ENCODE data around the gene PEDS1. TPM values are rescaled to one million over a fixed set of nuclear protein-coding genes. Genes with fewer than 3 reads are reported as not detected.

The PEDS1 gene
- total and polyA plus RNA-seq, 2 of the 13 experiments (the other 11 are each of a cell fraction or from before 2014, with no cell fraction given), result 30.5 to 93.9 TPM

DNA sequence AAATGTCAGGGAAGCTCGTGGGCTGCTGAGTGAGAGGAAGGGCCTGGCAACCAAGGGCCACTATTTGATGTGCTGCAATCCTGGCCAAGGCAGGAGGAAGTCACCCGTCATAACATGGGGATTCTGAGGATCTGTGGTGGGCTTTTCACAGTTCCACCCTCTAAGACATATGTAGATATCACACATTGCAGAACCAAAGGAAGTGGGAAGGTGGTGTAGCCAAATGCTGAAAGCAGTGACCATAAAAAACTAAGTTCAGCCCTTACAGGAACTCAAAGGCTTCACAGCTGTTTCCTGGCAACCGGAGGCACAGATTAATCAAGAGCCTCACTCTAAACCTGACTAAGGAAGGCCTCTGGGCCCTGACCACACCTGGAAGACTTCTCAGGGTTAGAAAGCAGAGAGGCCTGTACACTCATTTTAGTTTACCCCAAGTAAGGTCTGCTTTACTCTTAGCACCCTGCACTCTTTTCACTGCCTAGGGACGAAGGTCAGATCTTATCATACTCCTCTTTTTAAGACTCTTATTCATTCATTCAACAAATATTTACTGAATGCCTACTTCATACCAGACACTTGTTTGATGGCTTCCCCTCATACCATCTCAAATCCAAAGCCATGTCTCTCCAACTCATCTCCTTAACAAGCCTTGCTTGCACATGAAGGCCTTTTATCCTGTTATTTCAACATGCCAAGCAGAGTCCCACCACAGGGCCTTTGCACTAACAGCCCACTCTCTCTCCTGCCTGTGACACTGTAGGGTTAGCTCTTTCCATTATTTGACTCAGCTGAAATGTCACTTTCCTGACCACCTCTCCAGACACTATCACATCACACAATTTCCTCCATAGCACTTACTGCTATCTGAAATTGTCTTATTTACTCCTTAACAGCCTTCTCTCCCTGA, 43.1 kb downstream of the PEDS1 start (continued):
- TF ChIP-seq, protein P1, sequence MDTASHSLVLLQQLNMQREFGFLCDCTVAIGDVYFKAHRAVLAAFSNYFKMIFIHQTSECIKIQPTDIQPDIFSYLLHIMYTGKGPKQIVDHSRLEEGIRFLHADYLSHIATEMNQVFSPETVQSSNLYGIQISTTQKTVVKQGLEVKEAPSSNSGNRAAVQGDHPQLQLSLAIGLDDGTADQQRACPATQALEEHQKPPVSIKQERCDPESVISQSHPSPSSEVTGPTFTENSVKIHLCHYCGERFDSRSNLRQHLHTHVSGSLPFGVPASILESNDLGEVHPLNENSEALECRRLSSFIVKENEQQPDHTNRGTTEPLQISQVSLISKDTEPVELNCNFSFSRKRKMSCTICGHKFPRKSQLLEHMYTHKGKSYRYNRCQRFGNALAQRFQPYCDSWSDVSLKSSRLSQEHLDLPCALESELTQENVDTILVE (CRISPR knock-in tag; IDR thresholded peaks at IDR 0.05), result no peak
- no peak for TF ChIP-seq CBX1 (IDR thresholded peaks at IDR 0.05; ENCODE audit: low read depth)
- peak; percentile 89 for TF ChIP-seq KDM1A (CRISPR knock-in tag; IDR thresholded peaks at IDR 0.05)
- no peak for TF ChIP-seq ZNF160 (CRISPR knock-in tag; IDR thresholded peaks at IDR 0.05)
- no peak for TF ChIP-seq CHD2 (IDR thresholded peaks at IDR 0.05; ENCODE audit: low read depth, low read length)
- no peak for TF ChIP-seq RORA (CRISPR knock-in tag; IDR thresholded peaks at IDR 0.05)
- TF ChIP-seq ZNF674 (CRISPR knock-in tag; IDR thresholded peaks at IDR 0.05; ENCODE audit: low read depth), result no peak
- no peak for TF ChIP-seq TSC22D2 (CRISPR knock-in tag; IDR thresholded peaks at IDR 0.05; ENCODE audit: borderline replicate concordance)
- TF ChIP-seq, protein P2, sequence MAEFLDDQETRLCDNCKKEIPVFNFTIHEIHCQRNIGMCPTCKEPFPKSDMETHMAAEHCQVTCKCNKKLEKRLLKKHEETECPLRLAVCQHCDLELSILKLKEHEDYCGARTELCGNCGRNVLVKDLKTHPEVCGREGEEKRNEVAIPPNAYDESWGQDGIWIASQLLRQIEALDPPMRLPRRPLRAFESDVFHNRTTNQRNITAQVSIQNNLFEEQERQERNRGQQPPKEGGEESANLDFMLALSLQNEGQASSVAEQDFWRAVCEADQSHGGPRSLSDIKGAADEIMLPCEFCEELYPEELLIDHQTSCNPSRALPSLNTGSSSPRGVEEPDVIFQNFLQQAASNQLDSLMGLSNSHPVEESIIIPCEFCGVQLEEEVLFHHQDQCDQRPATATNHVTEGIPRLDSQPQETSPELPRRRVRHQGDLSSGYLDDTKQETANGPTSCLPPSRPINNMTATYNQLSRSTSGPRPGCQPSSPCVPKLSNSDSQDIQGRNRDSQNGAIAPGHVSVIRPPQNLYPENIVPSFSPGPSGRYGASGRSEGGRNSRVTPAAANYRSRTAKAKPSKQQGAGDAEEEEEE (CRISPR knock-in tag; IDR thresholded peaks at IDR 0.05; ENCODE audit: borderline replicate concordance), result no peak
- no peak for TF ChIP-seq RBM39 (IDR thresholded peaks at IDR 0.05; ENCODE audit: low read depth, low read length, poor library complexity, severe bottlenecking)
- no peak for TF ChIP-seq ZNF788 (CRISPR knock-in tag; IDR thresholded peaks at IDR 0.05; ENCODE audit: borderline replicate concordance)
- TF ChIP-seq, protein P3, sequence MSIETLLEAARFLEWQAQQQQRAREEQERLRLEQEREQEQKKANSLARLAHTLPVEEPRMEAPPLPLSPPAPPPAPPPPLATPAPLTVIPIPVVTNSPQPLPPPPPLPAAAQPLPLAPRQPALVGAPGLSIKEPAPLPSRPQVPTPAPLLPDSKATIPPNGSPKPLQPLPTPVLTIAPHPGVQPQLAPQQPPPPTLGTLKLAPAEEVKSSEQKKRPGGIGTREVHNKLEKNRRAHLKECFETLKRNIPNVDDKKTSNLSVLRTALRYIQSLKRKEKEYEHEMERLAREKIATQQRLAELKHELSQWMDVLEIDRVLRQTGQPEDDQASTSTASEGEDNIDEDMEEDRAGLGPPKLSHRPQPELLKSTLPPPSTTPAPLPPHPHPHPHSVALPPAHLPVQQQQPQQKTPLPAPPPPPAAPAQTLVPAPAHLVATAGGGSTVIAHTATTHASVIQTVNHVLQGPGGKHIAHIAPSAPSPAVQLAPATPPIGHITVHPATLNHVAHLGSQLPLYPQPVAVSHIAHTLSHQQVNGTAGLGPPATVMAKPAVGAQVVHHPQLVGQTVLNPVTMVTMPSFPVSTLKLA (IDR thresholded peaks at IDR 0.05), result no peak
- TF ChIP-seq ZNF766 (CRISPR knock-in tag; IDR thresholded peaks at IDR 0.05; ENCODE audit: borderline replicate concordance), result no peak
- TF ChIP-seq NCOA2 (CRISPR knock-in tag; IDR thresholded peaks at IDR 0.05), result peak; percentile 20; the same call in 1 of the 2 replicates
- TF ChIP-seq SNRNP70 (IDR thresholded peaks at IDR 0.05; ENCODE audit: low read depth, low read length), result no peak
- peak; percentile 32; the same call in 1 of the 2 replicates for TF ChIP-seq NR2F6 (IDR thresholded peaks at IDR 0.05)
- TF ChIP-seq NR2F6 (CRISPR knock-in tag; IDR thresholded peaks at IDR 0.05), result peak; percentile 10; the same call in 1 of the 2 replicates
- TF ChIP-seq REXO4 (CRISPR knock-in tag; IDR thresholded peaks at IDR 0.05; ENCODE audit: borderline replicate concordance), result no peak
- TF ChIP-seq ZNF878 (CRISPR knock-in tag; IDR thresholded peaks at IDR 0.05), result no peak
- TF ChIP-seq, protein P4, sequence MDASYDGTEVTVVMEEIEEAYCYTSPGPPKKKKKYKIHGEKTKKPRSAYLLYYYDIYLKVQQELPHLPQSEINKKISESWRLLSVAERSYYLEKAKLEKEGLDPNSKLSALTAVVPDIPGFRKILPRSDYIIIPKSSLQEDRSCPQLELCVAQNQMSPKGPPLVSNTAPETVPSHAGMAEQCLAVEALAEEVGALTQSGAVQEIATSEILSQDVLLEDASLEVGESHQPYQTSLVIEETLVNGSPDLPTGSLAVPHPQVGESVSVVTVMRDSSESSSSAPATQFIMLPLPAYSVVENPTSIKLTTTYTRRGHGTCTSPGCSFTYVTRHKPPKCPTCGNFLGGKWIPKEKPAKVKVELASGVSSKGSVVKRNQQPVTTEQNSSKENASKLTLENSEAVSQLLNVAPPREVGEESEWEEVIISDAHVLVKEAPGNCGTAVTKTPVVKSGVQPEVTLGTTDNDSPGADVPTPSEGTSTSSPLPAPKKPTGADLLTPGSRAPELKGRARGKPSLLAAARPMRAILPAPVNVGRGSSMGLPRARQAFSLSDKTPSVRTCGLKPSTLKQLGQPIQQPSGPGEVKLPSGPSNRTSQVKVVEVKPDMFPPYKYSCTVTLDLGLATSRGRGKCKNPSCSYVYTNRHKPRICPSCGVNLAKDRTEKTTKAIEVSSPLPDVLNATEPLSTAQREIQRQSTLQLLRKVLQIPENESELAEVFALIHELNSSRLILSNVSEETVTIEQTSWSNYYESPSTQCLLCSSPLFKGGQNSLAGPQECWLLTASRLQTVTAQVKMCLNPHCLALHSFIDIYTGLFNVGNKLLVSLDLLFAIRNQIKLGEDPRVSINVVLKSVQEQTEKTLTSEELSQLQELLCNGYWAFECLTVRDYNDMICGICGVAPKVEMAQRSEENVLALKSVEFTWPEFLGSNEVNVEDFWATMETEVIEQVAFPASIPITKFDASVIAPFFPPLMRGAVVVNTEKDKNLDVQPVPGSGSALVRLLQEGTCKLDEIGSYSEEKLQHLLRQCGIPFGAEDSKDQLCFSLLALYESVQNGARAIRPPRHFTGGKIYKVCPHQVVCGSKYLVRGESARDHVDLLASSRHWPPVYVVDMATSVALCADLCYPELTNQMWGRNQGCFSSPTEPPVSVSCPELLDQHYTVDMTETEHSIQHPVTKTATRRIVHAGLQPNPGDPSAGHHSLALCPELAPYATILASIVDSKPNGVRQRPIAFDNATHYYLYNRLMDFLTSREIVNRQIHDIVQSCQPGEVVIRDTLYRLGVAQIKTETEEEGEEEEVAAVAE (CRISPR knock-in tag; IDR thresholded peaks at IDR 0.05; ENCODE audit: borderline replicate concordance), result no peak
- TF ChIP-seq SATB2 (CRISPR knock-in tag; IDR thresholded peaks at IDR 0.05), result no peak
- no peak for TF ChIP-seq MLLT10 (CRISPR knock-in tag; IDR thresholded peaks at IDR 0.05)

Measured in HepG2 (cell line).